WTC11 (cell line): Measurements from ENCODE around the gene TRIOBP. TPM values are rescaled to one million over a fixed set of nuclear protein-coding genes. Genes with fewer than 3 reads are reported as not detected.
A peak's percentile ranks its signal among the peaks of the same experiment; 100 is the strongest.

Source experiments
- AR ChIP-seq: fragments of 250-450 bp; sonication (Bioruptor Pico); IDR thresholded peaks from 2 replicates; pipeline ENCODE4 v1.9.0; 2021; ENCODE audit warnings: mild to moderate bottlenecking
- CREM ChIP-seq: sonication (generic); formaldehyde crosslinking; IDR thresholded peaks from 2 replicates; pipeline ENCODE4 v1.8.1; 2022; ENCODE audit warnings: mild to moderate bottlenecking, missing genetic modification reagents, moderate library complexity
- ERG ChIP-seq: fragments of 250-450 bp; sonication (Bioruptor Pico); IDR thresholded peaks from 2 replicates; pipeline ENCODE4 v1.8.0; 2021; ENCODE audit warnings: mild to moderate bottlenecking
- FOXP1 ChIP-seq: sonication (generic); formaldehyde crosslinking; IDR thresholded peaks from 2 replicates; pipeline ENCODE4 v1.8.0; 2022; ENCODE audit warnings: missing genetic modification reagents, mild to moderate bottlenecking, moderate library complexity, borderline replicate concordance
- GRHL2 ChIP-seq: fragments of 250-450 bp; sonication (Bioruptor Pico); IDR thresholded peaks from 2 replicates; pipeline ENCODE4 v1.8.0; 2022; ENCODE audit warnings: mild to moderate bottlenecking, moderate library complexity; ENCODE audit not compliant: insufficient replicate concordance, severe bottlenecking
- JUN ChIP-seq: sonication (generic); formaldehyde crosslinking; IDR thresholded peaks from 2 replicates; pipeline ENCODE4 v1.8.0; 2023; ENCODE audit warnings: mild to moderate bottlenecking, missing genetic modification reagents
- NFE2L1 ChIP-seq: sonication (generic); formaldehyde crosslinking; IDR thresholded peaks from 2 replicates; pipeline ENCODE4 v1.8.1; 2023; ENCODE audit warnings: missing genetic modification reagents
- OVOL2 ChIP-seq: fragments of 250-450 bp; sonication (Bioruptor Pico); IDR thresholded peaks from 2 replicates; pipeline ENCODE4 v1.9.0; 2021; ENCODE audit warnings: mild to moderate bottlenecking, borderline replicate concordance
- PRRX2 ChIP-seq: fragments of 250-450 bp; sonication (Bioruptor Pico); IDR thresholded peaks from 2 replicates; pipeline ENCODE4 v1.8.0; 2021; ENCODE audit warnings: mild to moderate bottlenecking
- SP1 ChIP-seq: sonication (generic); formaldehyde crosslinking; conservative IDR thresholded peaks from 2 replicates; pipeline ENCODE4 v1.8.1; 2022; ENCODE audit warnings: missing genetic modification reagents
- ZBTB21 ChIP-seq: sonication (generic); formaldehyde crosslinking; IDR thresholded peaks from 2 replicates; pipeline ENCODE4 v1.8.1; 2023; ENCODE audit warnings: mild to moderate bottlenecking, missing genetic modification reagents, borderline replicate concordance
- ZBTB43 ChIP-seq: sonication (generic); formaldehyde crosslinking; IDR thresholded peaks from 2 replicates; pipeline ENCODE4 v1.8.1; 2023; ENCODE audit warnings: mild to moderate bottlenecking, missing genetic modification reagents
- ZNF416 ChIP-seq: fragments of 250-450 bp; sonication (Bioruptor Pico); IDR thresholded peaks from 2 replicates; pipeline ENCODE4 v1.9.0; 2021; ENCODE audit warnings: mild to moderate bottlenecking, inconsistent platforms
- total RNA-seq: library from RNA; stranded (reverse); gene quantifications from 3 replicates; pipeline ENCODE4 v1.2.3, GENCODE V29; 2021
- TF ChIP-seq, protein P1 (sequence below): sonication (generic); formaldehyde crosslinking; IDR thresholded peaks from 2 replicates; pipeline ENCODE4 v1.8.0; 2022; ENCODE audit warnings: mild to moderate bottlenecking, missing genetic modification reagents
- TF ChIP-seq, protein P2 (sequence below): sonication (generic); formaldehyde crosslinking; conservative IDR thresholded peaks from 2 replicates; pipeline ENCODE4 v1.8.1; 2023; ENCODE audit warnings: mild to moderate bottlenecking, low read depth, missing genetic modification reagents, moderate library complexity
- TF ChIP-seq, protein P3 (sequence below): fragments of 250-450 bp; sonication (Bioruptor Pico); IDR thresholded peaks from 2 replicates; pipeline ENCODE4 v2.1.2; 2022; ENCODE audit warnings: mild to moderate bottlenecking, moderate library complexity
- TF ChIP-seq, protein P4 (sequence below): sonication (generic); formaldehyde crosslinking; conservative IDR thresholded peaks from 2 replicates; pipeline ENCODE4 v1.8.1; 2022; ENCODE audit warnings: mild to moderate bottlenecking, missing genetic modification reagents
- TF ChIP-seq, protein P5 (sequence below): fragments of 250-450 bp; sonication (Bioruptor Pico); IDR thresholded peaks from 2 replicates; pipeline ENCODE4 v1.9.0; 2021; ENCODE audit warnings: mild to moderate bottlenecking
- TF ChIP-seq, protein P6 (sequence below): fragments of 250-450 bp; sonication (Bioruptor Pico); IDR thresholded peaks from 2 replicates; pipeline ENCODE4 v1.9.0; 2021; ENCODE audit warnings: moderate library complexity, mild to moderate bottlenecking, inconsistent platforms, borderline replicate concordance
- TF ChIP-seq, protein P7 (sequence below): sonication (generic); formaldehyde crosslinking; IDR thresholded peaks from 2 replicates; pipeline ENCODE4 v1.8.1; 2023; ENCODE audit warnings: mild to moderate bottlenecking, missing genetic modification reagents
- TF ChIP-seq, protein P8 (sequence below): sonication (generic); formaldehyde crosslinking; IDR thresholded peaks from 2 replicates; pipeline ENCODE4 v1.8.1; 2022; ENCODE audit warnings: missing genetic modification reagents, borderline replicate concordance

The TRIOBP gene
- total RNA-seq, 1 experiment from 2014 or later = 54.0 TPM

- TF ChIP-seq, protein P1, sequence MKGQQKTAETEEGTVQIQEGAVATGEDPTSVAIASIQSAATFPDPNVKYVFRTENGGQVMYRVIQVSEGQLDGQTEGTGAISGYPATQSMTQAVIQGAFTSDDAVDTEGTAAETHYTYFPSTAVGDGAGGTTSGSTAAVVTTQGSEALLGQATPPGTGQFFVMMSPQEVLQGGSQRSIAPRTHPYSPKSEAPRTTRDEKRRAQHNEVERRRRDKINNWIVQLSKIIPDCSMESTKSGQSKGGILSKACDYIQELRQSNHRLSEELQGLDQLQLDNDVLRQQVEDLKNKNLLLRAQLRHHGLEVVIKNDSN (CRISPR knock-in tag) = no peak
- no peak for TF ChIP-seq PRRX2 (CRISPR knock-in tag)
- TF ChIP-seq ZNF416 (CRISPR knock-in tag) = no peak
- TF ChIP-seq, protein P2, sequence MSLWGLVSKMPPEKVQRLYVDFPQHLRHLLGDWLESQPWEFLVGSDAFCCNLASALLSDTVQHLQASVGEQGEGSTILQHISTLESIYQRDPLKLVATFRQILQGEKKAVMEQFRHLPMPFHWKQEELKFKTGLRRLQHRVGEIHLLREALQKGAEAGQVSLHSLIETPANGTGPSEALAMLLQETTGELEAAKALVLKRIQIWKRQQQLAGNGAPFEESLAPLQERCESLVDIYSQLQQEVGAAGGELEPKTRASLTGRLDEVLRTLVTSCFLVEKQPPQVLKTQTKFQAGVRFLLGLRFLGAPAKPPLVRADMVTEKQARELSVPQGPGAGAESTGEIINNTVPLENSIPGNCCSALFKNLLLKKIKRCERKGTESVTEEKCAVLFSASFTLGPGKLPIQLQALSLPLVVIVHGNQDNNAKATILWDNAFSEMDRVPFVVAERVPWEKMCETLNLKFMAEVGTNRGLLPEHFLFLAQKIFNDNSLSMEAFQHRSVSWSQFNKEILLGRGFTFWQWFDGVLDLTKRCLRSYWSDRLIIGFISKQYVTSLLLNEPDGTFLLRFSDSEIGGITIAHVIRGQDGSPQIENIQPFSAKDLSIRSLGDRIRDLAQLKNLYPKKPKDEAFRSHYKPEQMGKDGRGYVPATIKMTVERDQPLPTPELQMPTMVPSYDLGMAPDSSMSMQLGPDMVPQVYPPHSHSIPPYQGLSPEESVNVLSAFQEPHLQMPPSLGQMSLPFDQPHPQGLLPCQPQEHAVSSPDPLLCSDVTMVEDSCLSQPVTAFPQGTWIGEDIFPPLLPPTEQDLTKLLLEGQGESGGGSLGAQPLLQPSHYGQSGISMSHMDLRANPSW = no peak
- 0 out of 2 replicates have a peak, but pooled peaks have one; percentile 35 for TF ChIP-seq FOXP1 (CRISPR knock-in tag)
- 0 out of 2 replicates have a peak, but pooled peaks have one; percentile 25 for TF ChIP-seq ZBTB21 (CRISPR knock-in tag)
- TF ChIP-seq SP1 (CRISPR knock-in tag) = no peak; the same call in 1 of the 2 replicates
- TF ChIP-seq, protein P3, sequence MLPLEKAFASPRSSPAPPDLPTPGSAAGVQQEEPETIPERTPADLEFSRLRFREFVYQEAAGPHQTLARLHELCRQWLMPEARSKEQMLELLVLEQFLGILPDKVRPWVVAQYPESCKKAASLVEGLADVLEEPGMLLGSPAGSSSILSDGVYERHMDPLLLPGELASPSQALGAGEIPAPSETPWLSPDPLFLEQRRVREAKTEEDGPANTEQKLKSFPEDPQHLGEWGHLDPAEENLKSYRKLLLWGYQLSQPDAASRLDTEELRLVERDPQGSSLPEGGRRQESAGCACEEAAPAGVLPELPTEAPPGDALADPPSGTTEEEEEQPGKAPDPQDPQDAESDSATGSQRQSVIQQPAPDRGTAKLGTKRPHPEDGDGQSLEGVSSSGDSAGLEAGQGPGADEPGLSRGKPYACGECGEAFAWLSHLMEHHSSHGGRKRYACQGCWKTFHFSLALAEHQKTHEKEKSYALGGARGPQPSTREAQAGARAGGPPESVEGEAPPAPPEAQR (CRISPR knock-in tag) = no peak
- TF ChIP-seq GRHL2 (CRISPR knock-in tag) = no peak
- no peak for TF ChIP-seq ERG
- TF ChIP-seq, protein P4, sequence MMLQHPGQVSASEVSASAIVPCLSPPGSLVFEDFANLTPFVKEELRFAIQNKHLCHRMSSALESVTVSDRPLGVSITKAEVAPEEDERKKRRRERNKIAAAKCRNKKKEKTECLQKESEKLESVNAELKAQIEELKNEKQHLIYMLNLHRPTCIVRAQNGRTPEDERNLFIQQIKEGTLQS = no peak
- TF ChIP-seq OVOL2 (CRISPR knock-in tag) = no peak
- TF ChIP-seq, protein P5, sequence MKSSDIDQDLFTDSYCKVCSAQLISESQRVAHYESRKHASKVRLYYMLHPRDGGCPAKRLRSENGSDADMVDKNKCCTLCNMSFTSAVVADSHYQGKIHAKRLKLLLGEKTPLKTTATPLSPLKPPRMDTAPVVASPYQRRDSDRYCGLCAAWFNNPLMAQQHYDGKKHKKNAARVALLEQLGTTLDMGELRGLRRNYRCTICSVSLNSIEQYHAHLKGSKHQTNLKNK (CRISPR knock-in tag) = no peak
- TF ChIP-seq AR = no peak
- peak; percentile 23; the same call in 1 of the 2 replicates for TF ChIP-seq NFE2L1
- TF ChIP-seq ZBTB43 = no peak
- TF ChIP-seq, protein P6, sequence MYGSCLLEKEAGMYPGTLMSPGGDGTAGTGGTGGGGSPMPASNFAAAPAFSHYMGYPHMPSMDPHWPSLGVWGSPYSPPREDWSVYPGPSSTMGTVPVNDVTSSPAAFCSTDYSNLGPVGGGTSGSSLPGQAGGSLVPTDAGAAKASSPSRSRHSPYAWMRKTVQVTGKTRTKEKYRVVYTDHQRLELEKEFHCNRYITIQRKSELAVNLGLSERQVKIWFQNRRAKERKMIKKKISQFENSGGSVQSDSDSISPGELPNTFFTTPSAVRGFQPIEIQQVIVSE (CRISPR knock-in tag) = no peak
- TF ChIP-seq JUN (CRISPR knock-in tag) = no peak
- TF ChIP-seq, protein P7, sequence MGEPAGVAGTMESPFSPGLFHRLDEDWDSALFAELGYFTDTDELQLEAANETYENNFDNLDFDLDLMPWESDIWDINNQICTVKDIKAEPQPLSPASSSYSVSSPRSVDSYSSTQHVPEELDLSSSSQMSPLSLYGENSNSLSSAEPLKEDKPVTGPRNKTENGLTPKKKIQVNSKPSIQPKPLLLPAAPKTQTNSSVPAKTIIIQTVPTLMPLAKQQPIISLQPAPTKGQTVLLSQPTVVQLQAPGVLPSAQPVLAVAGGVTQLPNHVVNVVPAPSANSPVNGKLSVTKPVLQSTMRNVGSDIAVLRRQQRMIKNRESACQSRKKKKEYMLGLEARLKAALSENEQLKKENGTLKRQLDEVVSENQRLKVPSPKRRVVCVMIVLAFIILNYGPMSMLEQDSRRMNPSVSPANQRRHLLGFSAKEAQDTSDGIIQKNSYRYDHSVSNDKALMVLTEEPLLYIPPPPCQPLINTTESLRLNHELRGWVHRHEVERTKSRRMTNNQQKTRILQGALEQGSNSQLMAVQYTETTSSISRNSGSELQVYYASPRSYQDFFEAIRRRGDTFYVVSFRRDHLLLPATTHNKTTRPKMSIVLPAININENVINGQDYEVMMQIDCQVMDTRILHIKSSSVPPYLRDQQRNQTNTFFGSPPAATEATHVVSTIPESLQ (CRISPR knock-in tag) = no peak
- TF ChIP-seq, protein P8, sequence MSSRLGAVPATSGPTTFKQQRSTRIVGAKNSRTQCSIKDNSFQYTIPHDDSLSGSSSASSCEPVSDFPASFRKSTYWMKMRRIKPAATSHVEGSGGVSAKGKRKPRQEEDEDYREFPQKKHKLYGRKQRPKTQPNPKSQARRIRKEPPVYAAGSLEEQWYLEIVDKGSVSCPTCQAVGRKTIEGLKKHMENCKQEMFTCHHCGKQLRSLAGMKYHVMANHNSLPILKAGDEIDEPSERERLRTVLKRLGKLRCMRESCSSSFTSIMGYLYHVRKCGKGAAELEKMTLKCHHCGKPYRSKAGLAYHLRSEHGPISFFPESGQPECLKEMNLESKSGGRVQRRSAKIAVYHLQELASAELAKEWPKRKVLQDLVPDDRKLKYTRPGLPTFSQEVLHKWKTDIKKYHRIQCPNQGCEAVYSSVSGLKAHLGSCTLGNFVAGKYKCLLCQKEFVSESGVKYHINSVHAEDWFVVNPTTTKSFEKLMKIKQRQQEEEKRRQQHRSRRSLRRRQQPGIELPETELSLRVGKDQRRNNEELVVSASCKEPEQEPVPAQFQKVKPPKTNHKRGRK (CRISPR knock-in tag) = no peak
- peak; percentile 64; the same call in 1 of the 2 replicates for TF ChIP-seq CREM (CRISPR knock-in tag)
These were observed 128.1 kb downstream of the TRIOBP start (continued) for GRCh38 chr22:37824674-37825641.
